CD4-positive, alpha-beta memory T cell (primary cell): ENCODE measurements around the gene CCDC184. TPM values are rescaled to one million over a fixed set of nuclear protein-coding genes. Genes with fewer than 3 reads are reported as not detected.

Source experiments
- CTCF ChIA-PET: fragments of 350-600 bp; sonication (Branson Sonifier 250); formaldehyde crosslinking; loops from one replicate; lab custom pipeline; 2021; ENCODE audit warnings: inconsistent platforms; ENCODE audit not compliant: partially characterized antibody; lab: Charles Lee
- POLR2A ChIA-PET: fragments of 350-600 bp; sonication (Branson Sonifier 250); formaldehyde crosslinking; loops from one replicate; lab custom pipeline; 2021; ENCODE audit not compliant: partially characterized antibody; lab: Charles Lee
- DNase-seq, 5 donors: peaks; one replicate each; pipeline versions ENCODE4 v3.0.0 to v3.0.0-alpha.2; 2020 to 2022; ENCODE audit warnings: mixed read lengths in 1 of 5
- H3K27ac ChIP-seq: one replicate; pipeline ENCODE4 v1.7.0; 2013; ENCODE audit warnings: low read depth, low read length
- H3K27me3 ChIP-seq: 2 replicates; pipeline ENCODE4 v1.7.0; 2013; ENCODE audit warnings: mild to moderate bottlenecking, low read length, moderate library complexity; ENCODE audit not compliant: insufficient read depth
- H3K36me3 ChIP-seq: 2 replicates; pipeline ENCODE4 v1.7.0; 2013; ENCODE audit warnings: mild to moderate bottlenecking, low read length, moderate library complexity; ENCODE audit not compliant: insufficient read depth
- H3K4me1 ChIP-seq: 2 replicates; pipeline ENCODE4 v1.7.0; 2013; ENCODE audit warnings: mild to moderate bottlenecking, low read length, moderate library complexity; ENCODE audit not compliant: insufficient read depth
- H3K4me3 ChIP-seq, 2 donors: one replicate each; pipeline ENCODE4 v1.7.0; 2013; ENCODE audit warnings: low read length in 2 of 2, mild to moderate bottlenecking in 1 of 2
- H3K9me3 ChIP-seq, 2 donors: one replicate each; pipeline ENCODE4 v1.7.0; 2013; ENCODE audit warnings: low read length in 2 of 2, control low read depth in 1 of 2; ENCODE audit not compliant: control insufficient read depth in 1 of 2
- H3K27ac Mint-ChIP-seq, 7 donors: one replicate each; pipeline ENCODE4 v1.8.0; 2020 to 2021; ENCODE audit warnings: mixed read lengths in 7 of 7, mild to moderate bottlenecking in 6 of 7, inconsistent platforms in 3 of 7, moderate library complexity in 3 of 7
- H3K27me3 Mint-ChIP-seq, 2 donors: one replicate each; pipeline ENCODE4 v1.8.0; 2020 to 2021; ENCODE audit warnings: mixed read lengths in 2 of 2
- H3K36me3 Mint-ChIP-seq, 2 donors: one replicate each; pipeline ENCODE4 v1.8.0; 2020 to 2021; ENCODE audit warnings: mixed read lengths in 2 of 2, inconsistent platforms in 1 of 2, mild to moderate bottlenecking in 1 of 2
- H3K4me1 Mint-ChIP-seq, 4 donors: one replicate each; pipeline ENCODE4 v1.8.0; 2020 to 2021; ENCODE audit warnings: mixed read lengths in 4 of 4, mild to moderate bottlenecking in 1 of 4
- H3K4me3 Mint-ChIP-seq, 8 donors: one replicate each; pipeline ENCODE4 v1.8.0; 2020 to 2021; ENCODE audit warnings: mixed read lengths in 8 of 8, mild to moderate bottlenecking in 7 of 8, moderate library complexity in 6 of 8, inconsistent platforms in 3 of 8
- H3K9me3 Mint-ChIP-seq, 8 donors: one replicate each; pipeline ENCODE4 v1.8.0; 2020 to 2021; ENCODE audit warnings: mixed read lengths in 8 of 8, mild to moderate bottlenecking in 5 of 8, inconsistent platforms in 3 of 8, moderate library complexity in 1 of 8
- intact Hi-C: fragments of 100-400 bp; cut with micrococcal nuclease; formaldehyde crosslinking; loops from one replicate; pipeline ENCODE4 v1.15.1; 2023
- polyA plus RNA-seq, 2 donors: library from polyadenylated mRNA; unstranded; fragments of 300-500 nt; fragmentation: Illumina TruSeq; gene quantifications; one replicate each; pipeline ENCODE4 v1.2.3, GENCODE V29; 2021
- total RNA-seq, 2 experiments: library from RNA; stranded (reverse); gene quantifications; one replicate each; pipeline ENCODE4 v1.2.3, GENCODE V29; 2021

CCDC184 gene
- total RNA-seq: under 1 TPM; 0.42 to 0.47 TPM
- polyA plus RNA-seq: under 1 TPM in 1 of 2 donors, not detected in 1; 0.15 TPM

- CTCF ChIA-PET: interaction anchor here (0.8 to 8.2 kb wide), 20 partner anchors 9 to 440 kb away, joined by 3 to 127 read pairs (median 4); partner anchors contain the start of genes ASB8 and PFKM
- Histone ChIP-seq H3K27ac (peak within 1 kb of the TSS; percentile 61), H3K27me3 (no peaks in the 10 kb centered on the region), H3K36me3 (no peaks in the 10 kb centered on the region), H3K4me1 (peaks cover 15% of the 10 kb centered on the region), H3K4me3 (peak within 1 kb of the TSS; percentile 52 to 99), H3K9me3 (no peaks in the 10 kb centered on the region)
- intact Hi-C loops: loop anchor here (1.0 to 5.0 kb wide), 4 partner anchors 15 to 271 kb away; partner anchors contain the start of genes ASB8 and ZNF641
- Mint-ChIP-seq H3K9me3 (no peaks in the 10 kb centered on the region), H3K27me3 (peaks cover 12 to 14% of the 10 kb centered on the region in 2 donors), H3K4me3 (peak within 1 kb of the TSS; percentile 91 to 99 (median 95)), H3K36me3 (peaks cover 0 to 7% of the 10 kb centered on the region in 2 donors), H3K4me1 (peaks cover 4 to 25% (median 10%) of the 10 kb centered on the region in 4 donors), H3K27ac (peak within 1 kb of the TSS; percentile 87 to 98 (median 96))
- POLR2A ChIA-PET: interaction anchor here (0.6 to 3.4 kb wide), 10 partner anchors 15 to 499 kb away, joined by 3 to 65 read pairs (median 4); partner anchors contain the start of genes ASB8, KANSL2, SENP1 and TMEM106C
- DNase-seq: peak; percentile 86 to 88 (median 88)
Observed at GRCh38 chr12:48183091-48183875, at the start of gene CCDC184. TSS of gene CCDC184 (plus strand) at chr12:48183644. CDS start at chr12:48184123, 479 bp downstream.

GRCh38 chr12:48135027-48135426 is 48.4 kb upstream of the CCDC184 start:
- intact Hi-C loops: no loop called here
- Histone ChIP-seq H3K4me1 (no peaks in the 10 kb centered on the region), H3K9me3 (no peaks in the 10 kb centered on the region), H3K36me3 (peaks cover 40% of the 10 kb centered on the region), H3K27ac (no peak overlapping the region), H3K27me3 (no peaks in the 10 kb centered on the region), H3K4me3 (no peak overlapping the region)
- Mint-ChIP-seq H3K36me3 (peaks cover 40 to 46% of the 10 kb centered on the region in 2 donors), H3K4me3 (no peak overlapping the region), H3K9me3 (no peaks in the 10 kb centered on the region), H3K4me1 (no peaks in the 10 kb centered on the region), H3K27ac (peak overlapping the region in 2 of 7 donors; percentile 15 to 35), H3K27me3 (no peaks in the 10 kb centered on the region)
- POLR2A ChIA-PET: no interaction called here
- no peak for DNase-seq
- CTCF ChIA-PET: no interaction called here

GRCh38 chr12:48142818-48143674 is 40.4 kb upstream of the CCDC184 start:
- no peaks in the 10 kb centered on the region for H3K27me3 ChIP-seq
- Mint-ChIP-seq H3K27me3 (no peaks in the 10 kb centered on the region), H3K9me3 (no peaks in the 10 kb centered on the region), H3K4me1 (peaks cover 0 to 1% (median 0%) of the 10 kb centered on the region in 4 donors), H3K36me3 (peaks cover 44 to 56% of the 10 kb centered on the region in 2 donors), H3K4me3 (no peak overlapping the region), H3K27ac (peak overlapping the region in 3 of 7 donors; percentile 0 to 57 (median 45))
- peaks cover 20% of the 10 kb centered on the region for H3K36me3 ChIP-seq
- no peaks in the 10 kb centered on the region for H3K4me1 ChIP-seq
- ChIA-PET POLR2A (no interaction called here), CTCF (interaction anchor here (1.1 to 2.3 kb wide), 2 partner anchors 9 to 14 kb away, joined by 4 to 6 read pairs; partner anchors contain the start of gene ASB8)
- no peaks in the 10 kb centered on the region for H3K9me3 ChIP-seq
- no peak overlapping the region for H3K27ac ChIP-seq
- H3K4me3 ChIP-seq: no peak overlapping the region
- DNase-seq: no peak
- intact Hi-C loops: no loop called here

- no peak for DNase-seq
- H3K4me1 Mint-ChIP-seq: peaks cover 0 to 1% (median 0%) of the 10 kb centered on the region in 4 donors
- H3K4me1 ChIP-seq: no peaks in the 10 kb centered on the region
- H3K36me3 ChIP-seq: peaks cover 26% of the 10 kb centered on the region
- peak overlapping the region in 2 of 7 donors; percentile 2 to 73 for H3K27ac Mint-ChIP-seq
- no peak overlapping the region for H3K27ac ChIP-seq
- H3K9me3 Mint-ChIP-seq: no peaks in the 10 kb centered on the region
- ChIA-PET CTCF (interaction anchor here (2.3 kb wide), 1 partner anchor 13 kb away, joined by 6 read pairs; the partner anchor contains the start of gene ASB8), POLR2A (interaction anchor here (1.1 kb wide), 1 partner anchor 14 kb away, joined by 3 read pairs; the partner anchor contains the start of gene ASB8)
- H3K4me3 Mint-ChIP-seq: no peak overlapping the region
- H3K36me3 Mint-ChIP-seq: peaks cover 48 to 64% of the 10 kb centered on the region in 2 donors
- no peaks in the 10 kb centered on the region for H3K27me3 ChIP-seq
- H3K27me3 Mint-ChIP-seq: no peaks in the 10 kb centered on the region
- H3K9me3 ChIP-seq: no peaks in the 10 kb centered on the region
- H3K4me3 ChIP-seq: no peak overlapping the region
- intact Hi-C loops: no loop called here
Observed at GRCh38 chr12:48143898-48144297, 39.5 kb upstream of the CCDC184 start.

GRCh38 chr12:48145981-48146380 is 37.5 kb upstream of the CCDC184 start:
- Mint-ChIP-seq H3K27me3 (no peaks in the 10 kb centered on the region), H3K36me3 (peaks cover 65 to 78% of the 10 kb centered on the region in 2 donors), H3K9me3 (no peaks in the 10 kb centered on the region), H3K27ac (no peak overlapping the region), H3K4me3 (no peak overlapping the region), H3K4me1 (peaks cover 0 to 3% (median 0%) of the 10 kb centered on the region in 4 donors)
- CTCF ChIA-PET: interaction anchor here (1.5 kb wide), 1 partner anchor 43 kb away, joined by 4 read pairs; no protein-coding TSS in a partner anchor
- H3K4me3 ChIP-seq: no peak overlapping the region
- H3K27me3 ChIP-seq: no peaks in the 10 kb centered on the region
- no peak for DNase-seq
- H3K9me3 ChIP-seq: no peaks in the 10 kb centered on the region
- intact Hi-C loops: no loop called here
- no peak overlapping the region for H3K27ac ChIP-seq
- H3K36me3 ChIP-seq: peaks cover 46% of the 10 kb centered on the region
- POLR2A ChIA-PET: interaction anchor here (0.8 to 1.2 kb wide), 2 partner anchors 12 to 40 kb away, joined by 3 read pairs; partner anchors contain the start of genes ASB8 and SENP1
- no peaks in the 10 kb centered on the region for H3K4me1 ChIP-seq

- H3K9me3 ChIP-seq: no peaks in the 10 kb centered on the region
- Mint-ChIP-seq H3K27me3 (no peaks in the 10 kb centered on the region), H3K36me3 (peaks cover 41 to 64% of the 10 kb centered on the region in 2 donors), H3K4me3 (no peak overlapping the region), H3K9me3 (no peaks in the 10 kb centered on the region), H3K4me1 (peaks cover 11 to 21% (median 14%) of the 10 kb centered on the region in 4 donors), H3K27ac (peak overlapping the region in 1 of 7 donors; percentile 74)
- H3K4me3 ChIP-seq: no peak overlapping the region
- DNase-seq: no peak
- POLR2A ChIA-PET: interaction anchor here (1.8 kb wide), 1 partner anchor 32 kb away, joined by 4 read pairs; no protein-coding TSS in a partner anchor
- intact Hi-C loops: no loop called here
- peaks cover 48% of the 10 kb centered on the region for H3K36me3 ChIP-seq
- H3K27ac ChIP-seq: no peak overlapping the region
- peaks cover 9% of the 10 kb centered on the region for H3K4me1 ChIP-seq
- CTCF ChIA-PET: interaction anchor here (1.4 to 1.6 kb wide), 2 partner anchors 8 to 38 kb away, joined by 4 to 5 read pairs; no protein-coding TSS in a partner anchor
- H3K27me3 ChIP-seq: no peaks in the 10 kb centered on the region
Observed at GRCh38 chr12:48151103-48151771, 32.2 kb upstream of the CCDC184 start.
